ENCODE measurements around the gene ATXN10. TPM values are rescaled to one million over a fixed set of nuclear protein-coding genes. Genes with fewer than 3 reads are reported as not detected.

ATXN10 gene
- total RNA-seq, 4 donors from 2014 or later = 78.5 to 152 (median 113) TPM

- H3K9me3 ChIP-seq = no peaks in the 10 kb centered on the region
- TF ChIP-seq CTCF (IDR thresholded peaks at IDR 0.05) (no peak), EP300 (IDR thresholded peaks at IDR 0.05) (no peak), POLR2A (IDR thresholded peaks at IDR 0.05) (no peak), POLR2AphosphoS5 (IDR thresholded peaks at IDR 0.05) (no peak)
- peaks cover 11 to 93% (median 21%) of the 10 kb centered on the region in 3 donors for H3K4me1 ChIP-seq
- 93 to 98% methylated on average over 5 of the region's 5 CpGs for WGBS, 2 donors (ENCODE audit: low coverage in 1 of 2)
- H3K4me3 ChIP-seq = no peak overlapping the region
- no peak overlapping the region for H3K27ac ChIP-seq
- no peaks in the 10 kb centered on the region for H3K27me3 ChIP-seq
- H3K36me3 ChIP-seq = peaks cover 0 to 4% of the 10 kb centered on the region in 2 donors
- no peak for ATAC-seq
These were observed 13.3 kb downstream of the ATXN10 start for GRCh38 chr22:45684752-45685574.

- H3K36me3 ChIP-seq = peaks cover 0 to 8% of the 10 kb centered on the region in 2 donors
- H3K9me3 ChIP-seq = no peaks in the 10 kb centered on the region
- no peak for TF ChIP-seq POLR2A (IDR thresholded peaks at IDR 0.05)
- no peak for TF ChIP-seq EP300 (IDR thresholded peaks at IDR 0.05)
- no peak for TF ChIP-seq POLR2AphosphoS5 (IDR thresholded peaks at IDR 0.05)
- 42% methylated on average over 2 of the region's 2 CpGs for WGBS, 2 donors (ENCODE audit: low coverage in 1 of 2)
- H3K27me3 ChIP-seq = no peaks in the 10 kb centered on the region
- ATAC-seq = no peak
- H3K4me3 ChIP-seq = no peak overlapping the region
- H3K27ac ChIP-seq = no peak overlapping the region
- peaks cover 11 to 84% (median 21%) of the 10 kb centered on the region in 3 donors for H3K4me1 ChIP-seq
These were observed 14.4 kb downstream of the ATXN10 start for GRCh38 chr22:45686004-45686403.

GRCh38 chr22:45686836-45687235, 15.2 kb downstream of the ATXN10 start:
- Histone ChIP-seq H3K27ac (no peak overlapping the region), H3K27me3 (no peaks in the 10 kb centered on the region), H3K9me3 (no peaks in the 10 kb centered on the region), H3K36me3 (peaks cover 0 to 16% of the 10 kb centered on the region in 2 donors), H3K4me1 (peaks cover 9 to 76% (median 21%) of the 10 kb centered on the region in 3 donors), H3K4me3 (no peak overlapping the region)
- TF ChIP-seq EP300 (IDR thresholded peaks at IDR 0.05) = no peak
- TF ChIP-seq CTCF (IDR thresholded peaks at IDR 0.05) = no peak
- no peak for TF ChIP-seq POLR2AphosphoS5 (IDR thresholded peaks at IDR 0.05)
- TF ChIP-seq POLR2A (IDR thresholded peaks at IDR 0.05) = no peak
- 0 to 35% methylated on average over 5 of the region's 5 CpGs for WGBS, 2 donors (ENCODE audit: low coverage in 1 of 2)
- ATAC-seq = no peak

- Histone ChIP-seq H3K9me3 (no peaks in the 10 kb centered on the region), H3K36me3 (peaks cover 0 to 30% of the 10 kb centered on the region in 2 donors), H3K27me3 (no peaks in the 10 kb centered on the region), H3K4me3 (no peak overlapping the region), H3K4me1 (peaks cover 9 to 64% (median 21%) of the 10 kb centered on the region in 3 donors), H3K27ac (peak overlapping the region in 2 of 4 donors; percentile 38 to 51)
- ATAC-seq = no peak
- no peak for TF ChIP-seq CTCF (IDR thresholded peaks at IDR 0.05)
- TF ChIP-seq EP300 (IDR thresholded peaks at IDR 0.05) = no peak
- TF ChIP-seq POLR2AphosphoS5 (IDR thresholded peaks at IDR 0.05) = peak; percentile 14
- WGBS, 2 donors (ENCODE audit: low coverage in 1 of 2) = 40 to 60% methylated on average over 2 to 4 of the region's 4 CpGs
These were observed 17.0 kb downstream of the ATXN10 start for GRCh38 chr22:45688600-45689080.

GRCh38 chr22:45689211-45689610, 17.6 kb downstream of the ATXN10 start:
- no peak overlapping the region for H3K4me3 ChIP-seq
- TF ChIP-seq POLR2A (IDR thresholded peaks at IDR 0.05) = no peak
- TF ChIP-seq POLR2AphosphoS5 (IDR thresholded peaks at IDR 0.05) = no peak
- no peak for TF ChIP-seq EP300 (IDR thresholded peaks at IDR 0.05)
- no peak for TF ChIP-seq CTCF (IDR thresholded peaks at IDR 0.05)
- no peaks in the 10 kb centered on the region for H3K9me3 ChIP-seq
- H3K27me3 ChIP-seq = no peaks in the 10 kb centered on the region
- no peak for ATAC-seq
- 75 to 100% methylated on average over 1 of the region's 1 CpG for WGBS, 2 donors (ENCODE audit: low coverage in 1 of 2)
- peaks cover 2 to 36% of the 10 kb centered on the region in 2 donors for H3K36me3 ChIP-seq
- peaks cover 9 to 59% (median 21%) of the 10 kb centered on the region in 3 donors for H3K4me1 ChIP-seq
- peak overlapping the region in 2 of 4 donors; percentile 38 to 51 for H3K27ac ChIP-seq

Measured in gastroesophageal sphincter (tissue), 4 donors.